ENCODE results near the gene ZNF423.

The ZNF423 gene

GRCh38 chr16:49755313-49755620 lies 100.6 kb downstream of the ZNF423 start:
- H3K4me1 Mint-ChIP-seq (ENCODE audit: low read depth) = peaks cover 12% of the 10 kb centered on the region
- no peak overlapping the region for H3K27ac Mint-ChIP-seq
- H3K4me3 Mint-ChIP-seq = peak overlapping the region; percentile 11
- H3K27me3 Mint-ChIP-seq = peaks cover 23% of the 10 kb centered on the region
- H3K36me3 Mint-ChIP-seq = no peaks in the 10 kb centered on the region
- no peaks in the 10 kb centered on the region for H3K9me3 Mint-ChIP-seq (ENCODE audit: low read depth)

DNA sequence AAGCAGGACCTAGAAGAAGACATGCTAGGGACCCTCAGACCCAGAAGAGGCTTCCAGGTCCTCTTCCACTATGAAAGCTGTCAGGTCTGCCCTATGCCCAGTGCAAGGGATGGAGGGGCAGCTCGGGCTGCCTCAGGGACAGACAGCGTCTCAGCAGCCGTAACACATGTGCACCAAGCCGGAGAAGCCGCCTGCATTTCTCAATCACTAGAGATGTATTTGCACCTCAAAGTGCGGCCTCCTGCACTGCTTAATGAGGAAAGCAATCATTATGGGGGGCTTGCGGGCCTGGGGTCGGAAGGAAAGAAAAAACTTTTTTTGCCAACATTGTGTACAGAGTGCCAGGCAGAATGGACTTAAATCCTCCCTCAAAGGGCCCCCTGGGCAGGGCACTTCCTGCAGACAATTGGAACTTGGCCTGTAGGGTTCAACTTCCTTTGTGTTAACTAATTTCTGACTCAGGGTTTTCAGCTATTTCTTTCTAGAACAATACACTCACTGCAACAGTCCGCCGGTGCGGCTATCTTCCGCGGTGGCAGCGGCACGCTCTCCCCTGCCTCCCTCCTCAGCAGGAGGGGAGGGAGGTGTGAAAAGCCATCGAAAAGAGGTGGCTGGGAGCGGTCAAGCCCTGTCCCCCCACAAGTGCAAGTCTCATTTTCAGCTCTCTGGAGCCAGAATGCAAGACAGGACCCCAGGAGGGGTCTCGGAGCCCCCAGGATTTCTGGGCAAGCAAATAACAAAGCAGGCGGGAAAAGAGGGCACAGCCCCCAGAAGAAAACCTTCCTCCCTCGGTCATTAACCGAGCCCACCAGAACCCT lies 101.2 kb downstream of the ZNF423 start:
- Mint-ChIP-seq H3K27ac (no peak overlapping the region), H3K4me3 (peak overlapping the region; percentile 11), H3K27me3 (peaks cover 23% of the 10 kb centered on the region), H3K9me3 (ENCODE audit: low read depth) (no peaks in the 10 kb centered on the region), H3K36me3 (no peaks in the 10 kb centered on the region), H3K4me1 (ENCODE audit: low read depth) (peaks cover 12% of the 10 kb centered on the region)

- Mint-ChIP-seq H3K27me3 (peaks cover 17% of the 10 kb centered on the region), H3K4me1 (ENCODE audit: low read depth) (peaks cover 12% of the 10 kb centered on the region), H3K4me3 (no peak overlapping the region), H3K36me3 (no peaks in the 10 kb centered on the region), H3K9me3 (ENCODE audit: low read depth) (no peaks in the 10 kb centered on the region), H3K27ac (no peak overlapping the region)
Measured at GRCh38 chr16:49750341-49751000, 105.4 kb downstream of the ZNF423 start.

DNA sequence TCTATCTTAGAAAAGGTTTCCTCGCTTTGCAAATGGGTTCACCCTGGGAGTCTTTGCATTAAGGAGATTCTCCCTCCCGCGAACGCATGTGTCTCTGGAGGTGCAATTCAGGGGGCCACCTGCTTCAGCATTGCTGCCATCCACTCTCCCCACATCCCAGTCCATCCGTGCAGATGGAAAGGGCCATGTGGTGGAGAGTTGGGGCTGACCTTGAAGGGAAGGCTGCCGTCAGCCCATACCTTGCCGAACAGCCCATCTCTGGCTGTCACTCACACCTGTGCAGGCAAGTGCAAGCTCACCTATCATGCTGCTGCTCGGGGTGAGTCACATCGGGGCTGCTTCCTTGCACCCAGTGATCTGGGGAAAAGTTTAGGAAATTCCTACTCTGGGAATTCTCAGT lies 106.1 kb downstream of the ZNF423 start:
- H3K36me3 Mint-ChIP-seq = no peaks in the 10 kb centered on the region
- peaks cover 14% of the 10 kb centered on the region for H3K27me3 Mint-ChIP-seq
- H3K4me3 Mint-ChIP-seq = no peak overlapping the region
- no peak overlapping the region for H3K27ac Mint-ChIP-seq
- H3K4me1 Mint-ChIP-seq (ENCODE audit: low read depth) = peaks cover 8% of the 10 kb centered on the region
- no peaks in the 10 kb centered on the region for H3K9me3 Mint-ChIP-seq (ENCODE audit: low read depth)

DNA sequence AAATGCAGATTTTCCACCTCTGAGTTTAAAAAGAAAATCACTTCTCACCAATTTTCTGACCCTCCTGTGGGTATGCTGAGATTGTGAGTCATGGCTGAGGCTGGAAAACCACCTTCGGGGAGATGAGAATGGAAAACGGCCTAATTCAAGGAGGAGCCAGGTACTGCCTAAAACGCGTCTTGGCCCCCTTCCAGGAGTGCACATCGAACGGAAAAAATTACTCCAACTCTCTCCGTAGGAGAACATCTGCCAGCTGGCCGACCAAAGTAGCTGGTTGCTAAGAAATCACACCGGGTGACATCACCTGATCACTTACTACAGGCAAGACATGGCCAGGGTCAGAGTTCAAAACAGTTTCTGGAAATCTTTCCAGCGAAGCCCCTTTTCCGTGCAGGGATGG lies 107.6 kb downstream of the ZNF423 start:
- no peak overlapping the region for H3K4me3 Mint-ChIP-seq
- no peaks in the 10 kb centered on the region for H3K9me3 Mint-ChIP-seq (ENCODE audit: low read depth)
- no peaks in the 10 kb centered on the region for H3K4me1 Mint-ChIP-seq (ENCODE audit: low read depth)
- H3K27ac Mint-ChIP-seq = no peak overlapping the region
- peaks cover 8% of the 10 kb centered on the region for H3K27me3 Mint-ChIP-seq
- H3K36me3 Mint-ChIP-seq = no peaks in the 10 kb centered on the region

GRCh38 chr16:49747654-49748053 lies 108.3 kb downstream of the ZNF423 start:
- no peak overlapping the region for H3K4me3 Mint-ChIP-seq
- no peaks in the 10 kb centered on the region for H3K4me1 Mint-ChIP-seq (ENCODE audit: low read depth)
- peaks cover 5% of the 10 kb centered on the region for H3K27me3 Mint-ChIP-seq
- H3K27ac Mint-ChIP-seq = no peak overlapping the region
- no peaks in the 10 kb centered on the region for H3K9me3 Mint-ChIP-seq (ENCODE audit: low read depth)
- no peaks in the 10 kb centered on the region for H3K36me3 Mint-ChIP-seq

DNA sequence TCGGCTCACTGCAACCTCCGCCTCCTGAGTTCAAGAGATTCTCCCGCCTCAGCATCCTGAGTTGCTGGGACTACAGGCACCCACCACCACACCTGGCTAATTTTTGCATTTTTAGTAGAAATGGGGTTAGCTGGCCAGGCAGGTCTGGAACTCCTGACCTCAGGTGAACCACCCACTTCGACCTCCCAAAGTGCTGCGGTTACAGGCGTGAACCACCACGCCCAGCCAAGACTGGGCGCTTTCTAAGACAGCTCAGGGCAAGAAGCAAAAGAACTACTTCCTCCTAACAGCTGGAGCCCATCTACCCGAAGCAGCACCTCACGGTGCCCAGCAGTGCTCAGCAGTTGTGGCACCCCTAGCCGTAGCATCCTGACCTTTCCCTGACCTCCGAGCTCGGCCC lies 109.4 kb downstream of the ZNF423 start:
- H3K27ac Mint-ChIP-seq = no peak overlapping the region
- no peak overlapping the region for H3K4me3 Mint-ChIP-seq
- no peaks in the 10 kb centered on the region for H3K9me3 Mint-ChIP-seq (ENCODE audit: low read depth)
- peaks cover 2% of the 10 kb centered on the region for H3K27me3 Mint-ChIP-seq
- H3K4me1 Mint-ChIP-seq (ENCODE audit: low read depth) = no peaks in the 10 kb centered on the region
- H3K36me3 Mint-ChIP-seq = no peaks in the 10 kb centered on the region

GRCh38 chr16:49745311-49745747 lies 110.6 kb downstream of the ZNF423 start:
- Mint-ChIP-seq H3K27me3 (no peaks in the 10 kb centered on the region), H3K27ac (no peak overlapping the region), H3K36me3 (no peaks in the 10 kb centered on the region), H3K4me3 (no peak overlapping the region), H3K9me3 (ENCODE audit: low read depth) (no peaks in the 10 kb centered on the region), H3K4me1 (ENCODE audit: low read depth) (no peaks in the 10 kb centered on the region)

DNA sequence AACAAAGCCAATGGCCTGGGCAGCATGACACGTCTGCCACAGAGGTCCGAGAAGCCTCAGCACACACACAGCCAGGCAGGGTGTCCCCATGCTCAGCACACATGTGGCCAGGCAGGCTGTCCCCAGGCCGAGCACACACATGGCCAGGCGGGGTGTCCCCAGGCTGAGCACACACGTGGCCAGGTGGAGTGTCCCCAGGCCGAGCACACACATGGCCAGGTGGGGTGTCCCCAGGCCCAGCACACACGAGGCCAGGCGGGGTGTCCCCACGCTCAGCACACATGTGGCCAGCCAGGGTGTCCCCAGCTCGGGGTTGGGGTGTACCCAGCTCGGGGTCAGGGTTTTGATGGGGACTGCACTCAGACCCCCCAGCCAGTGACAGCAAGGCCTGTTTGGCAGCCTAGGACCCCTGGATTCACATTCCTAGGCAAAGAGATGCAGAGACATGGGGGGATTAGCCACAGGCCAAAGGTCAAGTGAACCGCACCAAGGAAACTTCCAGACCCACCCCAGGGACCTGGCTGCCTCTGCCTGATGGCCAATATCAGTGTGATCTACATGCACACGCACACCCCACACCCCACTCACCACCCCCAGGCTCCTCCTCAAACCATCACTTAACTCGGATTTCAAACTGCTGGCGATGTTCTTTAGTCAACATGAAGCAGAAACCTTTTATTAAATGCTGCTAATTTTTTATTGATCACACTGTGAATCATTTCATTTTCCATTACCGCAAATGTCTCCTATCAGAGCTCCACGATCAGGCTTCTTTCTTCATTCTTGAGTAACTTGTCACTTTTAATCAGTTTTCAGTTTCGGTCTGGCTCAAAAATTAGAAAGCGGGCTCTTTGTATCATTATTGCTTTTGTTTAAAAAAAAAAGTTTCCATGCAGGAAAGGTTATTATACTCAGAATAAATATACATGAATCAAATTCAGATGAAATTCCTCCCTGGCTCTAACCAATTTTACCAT lies 111.4 kb downstream of the ZNF423 start:
- H3K9me3 Mint-ChIP-seq (ENCODE audit: low read depth) = no peaks in the 10 kb centered on the region
- no peaks in the 10 kb centered on the region for H3K36me3 Mint-ChIP-seq
- no peaks in the 10 kb centered on the region for H3K27me3 Mint-ChIP-seq
- H3K4me1 Mint-ChIP-seq (ENCODE audit: low read depth) = no peaks in the 10 kb centered on the region
- H3K27ac Mint-ChIP-seq = no peak overlapping the region
- no peak overlapping the region for H3K4me3 Mint-ChIP-seq

- H3K4me1 Mint-ChIP-seq (ENCODE audit: low read depth) = no peaks in the 10 kb centered on the region
- H3K4me3 Mint-ChIP-seq = no peak overlapping the region
- H3K27me3 Mint-ChIP-seq = no peaks in the 10 kb centered on the region
- no peak overlapping the region for H3K27ac Mint-ChIP-seq
- H3K9me3 Mint-ChIP-seq (ENCODE audit: low read depth) = no peaks in the 10 kb centered on the region
- H3K36me3 Mint-ChIP-seq = no peaks in the 10 kb centered on the region
Measured at GRCh38 chr16:49743658-49744057, 112.3 kb downstream of the ZNF423 start.

GRCh38 chr16:49743203-49743464 lies 112.8 kb downstream of the ZNF423 start:
- no peaks in the 10 kb centered on the region for H3K4me1 Mint-ChIP-seq (ENCODE audit: low read depth)
- no peak overlapping the region for H3K27ac Mint-ChIP-seq
- no peaks in the 10 kb centered on the region for H3K36me3 Mint-ChIP-seq
- no peak overlapping the region for H3K4me3 Mint-ChIP-seq
- no peaks in the 10 kb centered on the region for H3K27me3 Mint-ChIP-seq
- no peaks in the 10 kb centered on the region for H3K9me3 Mint-ChIP-seq (ENCODE audit: low read depth)

GRCh38 chr16:49742428-49743202 lies 113.3 kb downstream of the ZNF423 start:
- Mint-ChIP-seq H3K36me3 (no peaks in the 10 kb centered on the region), H3K9me3 (ENCODE audit: low read depth) (no peaks in the 10 kb centered on the region), H3K4me1 (ENCODE audit: low read depth) (no peaks in the 10 kb centered on the region), H3K27ac (no peak overlapping the region), H3K27me3 (no peaks in the 10 kb centered on the region), H3K4me3 (no peak overlapping the region)

- Mint-ChIP-seq H3K27me3 (no peaks in the 10 kb centered on the region), H3K4me3 (no peak overlapping the region), H3K27ac (no peak overlapping the region), H3K36me3 (no peaks in the 10 kb centered on the region), H3K9me3 (ENCODE audit: low read depth) (no peaks in the 10 kb centered on the region), H3K4me1 (ENCODE audit: low read depth) (no peaks in the 10 kb centered on the region)
Measured at GRCh38 chr16:49740256-49740655, 115.7 kb downstream of the ZNF423 start.

DNA sequence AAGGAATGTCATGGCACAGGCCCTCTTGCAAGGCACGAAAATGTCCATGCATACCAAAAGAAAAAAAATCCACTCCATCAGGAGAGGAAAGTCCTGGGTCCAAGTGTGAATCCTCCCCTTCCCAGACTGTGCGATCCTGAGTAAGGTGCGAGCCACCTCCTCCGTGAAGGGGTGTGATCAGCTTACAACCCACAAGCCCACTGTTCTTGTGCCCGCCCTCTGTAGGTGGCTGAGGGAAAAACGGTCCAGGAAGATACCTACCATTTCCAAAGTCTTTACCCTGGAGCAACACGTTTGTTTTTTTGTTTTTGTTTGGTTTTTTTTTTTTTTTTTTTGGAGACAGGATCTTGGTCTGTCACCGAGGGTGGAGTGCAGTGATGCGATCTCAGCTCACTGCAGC lies 116.5 kb downstream of the ZNF423 start:
- Mint-ChIP-seq H3K27ac (no peak overlapping the region), H3K36me3 (no peaks in the 10 kb centered on the region), H3K9me3 (ENCODE audit: low read depth) (no peaks in the 10 kb centered on the region), H3K4me1 (ENCODE audit: low read depth) (no peaks in the 10 kb centered on the region), H3K27me3 (no peaks in the 10 kb centered on the region), H3K4me3 (no peak overlapping the region)
